Retinal pigment epithelial cell (primary cell): Measurements from ENCODE around the gene PSENEN.
A peak's percentile ranks its signal among the peaks of the same experiment; 100 is the strongest.

ENCODE experiments used
- DNase-seq: peaks from one replicate; pipeline ENCODE4 v3.0.0-alpha.2; 2010; ENCODE audit warnings: low read depth
- H3K4me3 ChIP-seq: 2 replicates; pipeline ENCODE4 v1.5.1; 2011; ENCODE audit warnings: mild to moderate bottlenecking, low read length, control low read depth, moderate library complexity
- TF ChIP-seq, protein P1 (sequence below): conservative IDR thresholded peaks from 2 replicates; pipeline ENCODE4 v1.5.1; 2011; ENCODE audit warnings: low read depth, low read length, control low read depth, inconsistent platforms

PSENEN gene

GRCh38 chr19:35773020-35773806, 27.8 kb downstream of the PSENEN start:
- no peak overlapping the region for H3K4me3 ChIP-seq
- TF ChIP-seq, protein P1, sequence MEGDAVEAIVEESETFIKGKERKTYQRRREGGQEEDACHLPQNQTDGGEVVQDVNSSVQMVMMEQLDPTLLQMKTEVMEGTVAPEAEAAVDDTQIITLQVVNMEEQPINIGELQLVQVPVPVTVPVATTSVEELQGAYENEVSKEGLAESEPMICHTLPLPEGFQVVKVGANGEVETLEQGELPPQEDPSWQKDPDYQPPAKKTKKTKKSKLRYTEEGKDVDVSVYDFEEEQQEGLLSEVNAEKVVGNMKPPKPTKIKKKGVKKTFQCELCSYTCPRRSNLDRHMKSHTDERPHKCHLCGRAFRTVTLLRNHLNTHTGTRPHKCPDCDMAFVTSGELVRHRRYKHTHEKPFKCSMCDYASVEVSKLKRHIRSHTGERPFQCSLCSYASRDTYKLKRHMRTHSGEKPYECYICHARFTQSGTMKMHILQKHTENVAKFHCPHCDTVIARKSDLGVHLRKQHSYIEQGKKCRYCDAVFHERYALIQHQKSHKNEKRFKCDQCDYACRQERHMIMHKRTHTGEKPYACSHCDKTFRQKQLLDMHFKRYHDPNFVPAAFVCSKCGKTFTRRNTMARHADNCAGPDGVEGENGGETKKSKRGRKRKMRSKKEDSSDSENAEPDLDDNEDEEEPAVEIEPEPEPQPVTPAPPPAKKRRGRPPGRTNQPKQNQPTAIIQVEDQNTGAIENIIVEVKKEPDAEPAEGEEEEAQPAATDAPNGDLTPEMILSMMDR = no peak
- DNase-seq = no peak

GRCh38 chr19:35774274-35775045, 29.0 kb downstream of the PSENEN start:
- peak overlapping the region; percentile 36 for H3K4me3 ChIP-seq
- TF ChIP-seq, protein P1 = no peak
- no peak for DNase-seq

GRCh38 chr19:35775046-35775297, 29.5 kb downstream of the PSENEN start:
- H3K4me3 ChIP-seq = peak overlapping the region; percentile 36
- TF ChIP-seq, protein P1 = no peak
- no peak for DNase-seq

DNA sequence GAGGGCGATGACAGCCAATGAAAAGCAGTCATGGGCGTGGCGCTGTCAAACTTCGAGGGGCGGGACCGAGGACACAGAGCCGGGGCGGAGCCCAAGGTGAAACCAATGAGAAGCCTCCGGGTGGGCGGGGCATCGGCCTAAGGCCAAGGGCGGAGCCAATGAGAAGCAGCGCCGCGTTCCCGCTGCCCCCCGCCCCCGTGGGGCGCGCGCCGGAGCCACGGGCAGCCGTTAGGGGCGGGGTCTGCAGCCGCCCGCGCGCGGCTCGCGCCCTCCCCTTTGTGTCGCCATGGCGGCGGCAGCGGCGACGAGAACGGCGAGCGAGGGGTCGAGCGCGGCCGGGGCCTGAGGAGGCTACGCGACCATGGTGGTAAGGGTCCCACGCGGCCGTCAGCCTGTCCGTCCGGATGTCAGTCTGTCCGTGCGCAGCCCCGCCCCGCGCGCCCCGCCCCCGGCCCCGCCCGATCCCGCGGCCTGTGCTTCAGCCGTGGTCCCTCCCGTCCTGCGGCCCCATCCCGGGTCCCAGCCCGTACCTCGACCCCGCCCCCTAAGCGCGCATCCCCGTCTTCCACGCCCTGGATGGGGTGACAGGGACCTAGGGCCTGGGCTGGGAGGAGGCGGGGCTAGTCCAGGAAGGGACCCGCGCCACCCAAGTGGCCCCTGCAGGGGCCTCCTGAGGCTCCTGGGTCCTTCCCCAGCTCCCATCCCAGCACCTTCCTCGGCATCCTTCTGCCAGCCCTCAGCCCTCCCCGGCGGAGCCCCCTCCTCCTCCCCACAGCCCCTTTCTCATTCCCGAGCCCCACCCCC, 30.0 kb downstream of the PSENEN start, which contains the start of gene ARHGAP33:
TSS of gene ARHGAP33 (plus strand) at position 267 of the 804 bp plus-strand sequence. CDS start at position 362, 95 bp downstream.
- DNase-seq = peak; percentile 80
- TF ChIP-seq, protein P1 = no peak
- H3K4me3 ChIP-seq = peak within 1 kb of the TSS; percentile 67

DNA sequence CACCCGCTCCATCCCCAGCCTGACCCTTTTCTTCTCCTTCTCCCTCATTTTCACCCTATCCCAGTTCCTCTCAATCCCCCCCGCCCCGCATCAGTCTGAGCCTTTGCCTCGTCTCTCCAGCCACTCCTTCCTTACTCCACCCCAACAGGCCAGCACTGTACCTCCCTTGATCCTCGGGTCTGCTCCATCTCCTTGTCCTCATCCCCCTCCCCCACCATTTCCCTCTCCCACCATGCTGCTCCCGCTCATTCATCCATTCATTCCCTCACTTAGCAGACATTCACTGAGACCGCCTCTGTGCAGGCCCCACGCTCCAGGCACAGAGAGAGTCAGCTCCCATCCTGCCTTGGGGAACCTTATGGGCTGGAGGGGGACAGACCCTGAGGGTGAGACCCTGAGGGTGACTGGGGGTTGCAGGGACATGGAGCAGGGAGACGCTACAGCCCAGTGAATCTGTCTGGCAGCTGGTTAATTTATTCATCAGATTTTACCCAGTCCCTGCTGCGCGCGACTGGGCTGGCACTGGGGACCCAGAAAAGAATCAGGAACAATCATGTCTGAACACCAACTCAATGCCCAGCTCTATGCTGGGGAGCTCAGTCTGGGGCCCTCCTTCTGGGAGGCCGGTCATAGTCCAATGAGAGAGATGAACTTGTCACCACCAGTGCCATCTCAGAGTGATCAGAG, 30.8 kb downstream of the PSENEN start:
- TF ChIP-seq, protein P1 = no peak
- peak overlapping the region; percentile 67 for H3K4me3 ChIP-seq
- DNase-seq = no peak

- DNase-seq = no peak
- TF ChIP-seq, protein P1 = no peak
- H3K4me3 ChIP-seq = no peak overlapping the region
Observed at GRCh38 chr19:35777086-35777841, 31.8 kb downstream of the PSENEN start.
